IMR-90 (cell line): Measurements from ENCODE around the gene GLIPR1L2. TPM values are rescaled to one million over a fixed set of nuclear protein-coding genes. Genes with fewer than 3 reads are reported as not detected.
"Not testable (repeated sequence)": the region's sequence is repeated elsewhere in the genome, so short reads cannot be mapped to it uniquely, and the experiment has no call there.

Experiments
- ATAC-seq: fragments of 200-7000 bp; cut with Tn5 transposase; 2 replicates; pipeline ENCODE4 v1.9.1; 2020; ENCODE audit warnings: low read depth, mild to moderate bottlenecking, moderate library complexity
- BruUV-seq: library from RNA; stranded (reverse); fragments of 400-500 nt; replicated peaks from 2 replicates; lab custom pipeline; 2021; lab: Mats Ljungman, UMichigan
- CTCF ChIA-PET: fragments of 300-600 bp; formaldehyde crosslinking; extraction: SDS; loops from one replicate; lab custom pipeline; 2021; ENCODE audit warnings: antibody characterized with exemption; lab: Yijun Ruan, JAX
- POLR2A ChIA-PET: fragments of 300-600 bp; sonication (Branson Sonifier 250); formaldehyde crosslinking; loops from one replicate; lab custom pipeline; 2022; ENCODE audit warnings: antibody characterized with exemption; ENCODE audit not compliant: unreplicated experiment; lab: Charles Lee
- DNase-seq: peaks from one replicate; pipeline ENCODE4 v3.0.0; 2013
- H2AFZ ChIP-seq: replicated peaks from 2 replicates; pipeline ENCODE3; 2013; ENCODE audit warnings: low read length, mild to moderate bottlenecking; ENCODE audit not compliant: poor library complexity
- H2AK5ac ChIP-seq: 2 replicates; pipeline ENCODE4 v1.6.1; 2013; ENCODE audit warnings: low read depth, low read length, inconsistent platforms
- H2AK9ac ChIP-seq: replicated peaks from 2 replicates; pipeline ENCODE3; 2013; ENCODE audit warnings: mild to moderate bottlenecking, low read depth, low read length, moderate library complexity; ENCODE audit not compliant: poor library complexity
- H2BK120ac ChIP-seq: 2 replicates; pipeline ENCODE4 v1.6.1; 2013; ENCODE audit warnings: low read depth, low read length, inconsistent platforms
- H2BK15ac ChIP-seq: 3 replicates; pipeline ENCODE4 v1.6.1; 2013; ENCODE audit warnings: low read depth, low read length, inconsistent platforms
- H2BK20ac ChIP-seq: 2 replicates; pipeline ENCODE4 v1.6.1; 2013; ENCODE audit warnings: low read depth, mild to moderate bottlenecking, inconsistent platforms, low read length, moderate library complexity
- H2BK5ac ChIP-seq: 2 replicates; pipeline ENCODE4 v1.6.1; 2013; ENCODE audit warnings: mild to moderate bottlenecking, low read depth, low read length, inconsistent platforms; ENCODE audit not compliant: poor library complexity, severe bottlenecking
- H3K14ac ChIP-seq: replicated peaks from 2 replicates; pipeline ENCODE4 v1.6.1; 2013; ENCODE audit warnings: low read depth, low read length, inconsistent platforms
- H3K18ac ChIP-seq: 2 replicates; pipeline ENCODE4 v1.6.1; 2013; ENCODE audit warnings: low read depth, low read length, control low read depth
- H3K23ac ChIP-seq: 2 replicates; pipeline ENCODE4 v1.6.1; 2013; ENCODE audit warnings: low read depth, low read length, inconsistent platforms
- H3K27ac ChIP-seq: 2 replicates; pipeline ENCODE4 v1.5.1; 2013; ENCODE audit warnings: mild to moderate bottlenecking, control low read depth, low read length; ENCODE audit not compliant: insufficient read depth
- H3K27me3 ChIP-seq: 2 replicates; pipeline ENCODE4 v1.6.1; 2013; ENCODE audit warnings: low read length; ENCODE audit not compliant: control insufficient read depth, insufficient read depth
- H3K36me3 ChIP-seq: 2 replicates; pipeline ENCODE4 v1.6.1; 2013; ENCODE audit warnings: low read length, mixed read lengths; ENCODE audit not compliant: control insufficient read depth, insufficient read depth
- H3K4ac ChIP-seq: 2 replicates; pipeline ENCODE4 v1.6.1; 2013; ENCODE audit warnings: low read depth, low read length, inconsistent platforms
- H3K4me1 ChIP-seq: 2 replicates; pipeline ENCODE4 v1.6.1; 2013; ENCODE audit warnings: low read length, mixed read lengths; ENCODE audit not compliant: control insufficient read depth, insufficient read depth
- H3K4me2 ChIP-seq: 2 replicates; pipeline ENCODE4 v1.6.1; 2013; ENCODE audit warnings: low read depth, mild to moderate bottlenecking, control low read depth, low read length, moderate library complexity
- H3K4me3 ChIP-seq: 2 replicates; pipeline ENCODE4 v1.5.1; 2013; ENCODE audit warnings: low read depth, mild to moderate bottlenecking, control low read depth, low read length, moderate library complexity; ENCODE audit not compliant: insufficient read depth
- H3K56ac ChIP-seq: 2 replicates; pipeline ENCODE4 v1.6.1; 2013; ENCODE audit warnings: low read length, inconsistent platforms; ENCODE audit not compliant: insufficient read depth; ENCODE audit errors: extremely low read depth
- H3K79me1 ChIP-seq, 2 experiments: 2 replicates each; pipeline ENCODE4 v1.6.1; 2013; ENCODE audit warnings: low read length in 2 of 2, inconsistent platforms in 1 of 2, low read depth in 1 of 2
- H3K9ac ChIP-seq: 2 replicates; pipeline ENCODE4 v1.6.1; 2013; ENCODE audit warnings: low read depth, low read length, control low read depth
- H3K9me1 ChIP-seq: 2 replicates; pipeline ENCODE4 v1.6.1; 2013; ENCODE audit warnings: low read length, inconsistent platforms; ENCODE audit not compliant: insufficient read depth
- H3K9me3 ChIP-seq: 2 replicates; pipeline ENCODE4 v1.6.1; 2013; ENCODE audit warnings: low read length; ENCODE audit not compliant: control insufficient read depth, insufficient read depth
- H4K20me1 ChIP-seq: 2 replicates; pipeline ENCODE4 v1.6.1; 2013; ENCODE audit warnings: low read length, inconsistent platforms; ENCODE audit not compliant: insufficient read depth
- H4K5ac ChIP-seq: 2 replicates; pipeline ENCODE4 v1.6.1; 2013; ENCODE audit warnings: mild to moderate bottlenecking, low read depth, low read length, control low read depth
- H4K8ac ChIP-seq, 2 experiments: 2 replicates each; pipeline ENCODE4 v1.6.1; 2013; ENCODE audit warnings: low read depth in 2 of 2, low read length in 2 of 2, control low read depth in 1 of 2, inconsistent platforms in 1 of 2
- H4K91ac ChIP-seq: 2 replicates; pipeline ENCODE4 v1.6.1; 2013; ENCODE audit warnings: low read depth, low read length, inconsistent platforms; ENCODE audit not compliant: insufficient read depth
- WGBS, 2 experiments: methylation state at CpG; one replicate each; pipeline versions ENCODE4 v1.1.5 to v1.1.7; 2013; ENCODE audit warnings: missing lambda C conversion rate in 2 of 2; ENCODE audit not compliant: insufficient read length in 1 of 2; ENCODE audit errors: extremely low coverage in 2 of 2; 5-methylcytosine and 5-hydroxymethylcytosine counted together
- dilution Hi-C: fragments of 300-500 bp; cut with HindIII; formaldehyde crosslinking; loops from one replicate; pipeline ENCODE4 v1.14.3; 2018; ENCODE audit warnings: low sequenced_read_pairs; ENCODE audit not compliant: unreplicated experiment
- in situ Hi-C: fragments of 300-500 bp; cut with MboI; formaldehyde crosslinking; loops from 3 replicates; pipeline ENCODE4 v1.14.3; 2019; ENCODE audit warnings: low sequenced_read_pairs, inconsistent platforms, mixed read lengths
- intact Hi-C: fragments of 100-400 bp; cut with micrococcal nuclease; formaldehyde crosslinking; loops from 2 replicates; pipeline ENCODE4 v1.10.0; 2022
- polyA plus RNA-seq, 3 experiments: library from polyadenylated mRNA; depleted of rRNA; stranded (reverse); fragments of >200 nt; gene quantifications; 2 replicates each; pipeline ENCODE4 v1.2.3, GENCODE V29; 2012; ENCODE audit warnings: low replicate concordance in 1 of 3
- total RNA-seq: library from RNA; depleted of rRNA; stranded (reverse); fragments of >200 nt; gene quantifications from 2 replicates; pipeline ENCODE4 v1.2.3, GENCODE V29; 2012

The GLIPR1L2 gene
- total and polyA plus RNA-seq, 2 of the 4 experiments (the other 2 are of a cell fraction) = 0.07 TPM; not detected in 1

- H3K9me3 ChIP-seq, intact Hi-C loops, H4K20me1 ChIP-seq, dilution Hi-C loops, H3K36me3 ChIP-seq, H3K9me1 ChIP-seq, H2AK5ac ChIP-seq, H2BK15ac ChIP-seq, H3K79me1 ChIP-seq, H2AK9ac ChIP-seq, DNase-seq, in situ Hi-C loops, ATAC-seq, H3K27ac ChIP-seq, H3K56ac ChIP-seq, H4K8ac ChIP-seq, H3K4me1 ChIP-seq, H2BK120ac ChIP-seq, CTCF ChIA-PET, POLR2A ChIA-PET, H3K23ac ChIP-seq, H3K9ac ChIP-seq, H3K4me2 ChIP-seq, H2AFZ ChIP-seq, H3K4ac ChIP-seq, H2BK20ac ChIP-seq, H4K91ac ChIP-seq, BruUV-seq, H2BK5ac ChIP-seq, H3K4me3 ChIP-seq, H3K18ac ChIP-seq, H3K27me3 ChIP-seq, H4K5ac ChIP-seq, H3K14ac ChIP-seq: not testable (repeated sequence)
- 100% methylated on average over 2 of the region's 9 CpGs; no CpG with 5 or more reads in 1 of the 2 experiments for WGBS, 2 experiments
Observed at GRCh38 chr12:75457866-75458265, 67.0 kb downstream of the GLIPR1L2 start.
